Limb (tissue), 2 donors: ENCODE data around the gene COQ7.

Experiments
- DNase-seq, 2 donors: peaks; one replicate each; pipeline ENCODE4 v3.0.0-alpha.2; 2016; ENCODE audit errors: extremely low spot score in 2 of 2

COQ7 gene

DNA sequence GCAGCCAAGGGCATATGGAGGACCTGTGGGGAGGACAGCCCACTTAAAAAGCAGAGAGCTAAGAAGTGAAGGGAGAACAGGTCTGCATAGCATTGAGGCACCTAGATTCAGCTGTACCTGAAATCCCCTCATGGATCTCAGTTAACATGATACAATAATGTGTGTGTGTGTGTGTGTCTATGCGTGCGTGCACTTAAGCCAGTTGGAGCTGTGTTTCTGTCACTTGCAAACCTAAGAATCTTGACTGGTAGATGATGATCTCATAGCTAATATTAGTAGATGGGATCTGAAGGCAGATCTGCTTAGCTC lies 44.6 kb downstream of the COQ7 start:
- DNase-seq = no peak

DNA sequence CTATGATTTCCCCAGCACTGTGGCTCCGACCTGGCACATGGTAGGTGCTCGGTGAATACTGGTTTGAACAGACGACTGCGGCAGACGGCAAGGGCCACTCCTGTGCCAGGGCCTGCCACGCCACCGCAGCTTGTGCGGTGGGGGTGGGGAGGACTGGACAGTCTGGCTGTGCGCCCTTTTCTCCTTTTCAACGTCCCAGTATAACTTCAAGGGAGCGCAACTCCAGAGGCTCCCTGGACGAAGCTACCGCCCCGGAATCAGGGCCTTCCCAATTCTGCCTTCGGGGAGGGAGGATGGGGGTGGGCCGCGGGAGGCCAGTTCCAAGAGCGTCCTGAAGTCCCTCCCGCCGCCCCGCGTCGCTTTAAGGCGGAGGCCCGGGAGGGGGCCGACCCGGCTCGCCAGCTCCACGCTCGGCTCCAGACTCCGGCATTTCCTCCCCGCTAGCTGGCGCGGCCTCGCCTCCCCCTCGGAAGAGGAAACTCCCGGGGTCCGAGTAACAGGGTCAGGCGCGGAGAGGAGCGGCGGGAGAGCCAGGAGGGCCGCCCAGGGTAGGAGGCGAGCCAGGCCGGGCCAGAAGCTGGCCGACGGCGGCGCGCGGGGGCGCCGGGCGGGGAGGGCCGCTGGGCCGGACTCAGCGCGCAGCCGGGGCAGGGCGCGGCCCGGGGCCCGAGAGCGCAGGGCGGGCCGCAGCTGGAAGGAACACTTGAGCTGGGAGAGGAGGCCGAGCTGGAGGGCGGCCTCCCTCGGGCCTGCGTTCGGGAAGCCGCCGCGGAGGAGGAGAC lies 46.4 kb downstream of the COQ7 start, which contains the start of gene ITPRIPL2:
TSS of gene ITPRIPL2 (plus strand) at position 388 of the 782 bp plus-strand sequence. CDS start 498 bp downstream, outside the sequence.
- DNase-seq = peak; percentile 86 to 88

DNA sequence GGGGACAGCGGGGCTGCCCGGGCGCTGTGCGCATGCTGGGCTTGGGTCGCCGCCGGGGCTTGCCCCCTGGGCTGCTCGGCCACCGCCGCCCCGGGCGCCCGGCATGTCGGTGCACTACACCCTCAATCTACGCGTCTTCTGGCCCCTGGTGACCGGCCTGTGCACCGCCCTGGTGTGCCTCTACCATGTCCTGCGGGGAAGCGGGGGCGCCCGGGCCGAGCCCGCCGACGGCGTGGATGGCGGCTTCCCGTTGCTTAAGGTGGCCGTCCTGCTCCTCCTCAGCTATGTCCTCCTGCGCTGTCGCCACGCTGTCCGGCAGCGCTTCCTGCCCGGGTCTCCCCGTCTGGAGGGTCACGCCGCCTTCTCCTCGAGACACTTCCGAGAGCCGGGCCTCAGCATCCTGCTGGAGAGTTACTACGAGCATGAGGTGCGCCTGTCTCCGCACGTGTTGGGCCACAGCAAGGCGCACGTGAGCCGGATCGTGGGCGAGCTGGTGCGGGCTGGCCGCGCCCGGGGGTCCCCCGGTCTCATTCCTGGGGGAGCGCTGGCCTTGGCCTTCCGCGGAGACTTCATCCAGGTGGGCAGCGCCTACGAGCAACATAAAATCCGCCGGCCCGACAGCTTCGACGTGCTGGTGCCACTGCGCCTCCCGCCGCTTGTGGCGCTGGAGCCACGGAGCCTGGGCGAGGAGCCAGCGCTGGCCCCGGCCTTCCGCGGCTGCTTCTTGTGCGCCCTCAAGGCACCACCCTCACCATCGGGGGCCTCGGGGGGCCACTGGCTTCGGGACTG lies 47.1 kb downstream of the COQ7 start:
- DNase-seq = peak in 1 of 2 donors; percentile 75

DNA sequence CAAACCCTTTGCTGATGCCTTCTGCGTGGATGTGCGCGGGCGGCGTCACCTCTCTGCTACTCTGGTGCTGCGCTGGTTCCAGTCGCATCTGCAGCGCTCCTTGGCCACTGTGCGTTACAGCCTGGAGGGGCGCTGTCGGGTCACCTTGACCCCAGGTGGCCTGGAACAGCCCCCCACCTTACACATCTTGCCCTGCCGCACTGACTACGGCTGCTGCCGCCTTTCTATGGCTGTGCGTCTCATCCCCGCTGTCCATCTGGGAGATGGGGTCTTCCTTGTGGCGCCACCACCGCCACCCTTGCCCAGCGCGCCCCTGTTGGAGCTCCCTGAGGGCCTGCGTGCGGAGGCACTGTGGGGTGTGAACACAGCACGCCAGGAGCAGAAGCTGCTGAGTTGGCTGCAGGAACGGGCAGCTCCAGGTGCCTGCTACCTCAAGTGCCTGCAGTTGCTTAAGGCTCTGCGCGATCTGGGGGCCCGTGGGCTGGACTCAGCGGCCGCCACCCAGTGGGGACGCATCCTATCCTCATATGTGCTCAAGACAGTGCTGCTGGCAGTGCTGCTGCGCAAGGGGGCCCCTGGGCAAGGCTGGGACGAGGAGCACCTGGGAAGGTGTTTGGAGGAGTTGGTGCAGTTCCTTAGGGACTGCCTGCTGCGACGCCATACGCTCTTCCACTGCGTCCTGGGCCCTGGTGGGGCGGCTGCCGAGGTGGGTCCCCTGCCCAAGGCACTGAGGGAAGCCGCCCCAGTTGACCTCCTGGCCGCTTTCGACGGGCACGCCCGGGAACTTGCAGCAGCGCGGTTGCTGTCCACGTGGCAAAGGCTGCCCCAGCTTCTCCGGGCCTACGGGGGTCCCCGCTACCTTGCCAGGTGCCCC lies 48.0 kb downstream of the COQ7 start:
- DNase-seq = no peak

DNA sequence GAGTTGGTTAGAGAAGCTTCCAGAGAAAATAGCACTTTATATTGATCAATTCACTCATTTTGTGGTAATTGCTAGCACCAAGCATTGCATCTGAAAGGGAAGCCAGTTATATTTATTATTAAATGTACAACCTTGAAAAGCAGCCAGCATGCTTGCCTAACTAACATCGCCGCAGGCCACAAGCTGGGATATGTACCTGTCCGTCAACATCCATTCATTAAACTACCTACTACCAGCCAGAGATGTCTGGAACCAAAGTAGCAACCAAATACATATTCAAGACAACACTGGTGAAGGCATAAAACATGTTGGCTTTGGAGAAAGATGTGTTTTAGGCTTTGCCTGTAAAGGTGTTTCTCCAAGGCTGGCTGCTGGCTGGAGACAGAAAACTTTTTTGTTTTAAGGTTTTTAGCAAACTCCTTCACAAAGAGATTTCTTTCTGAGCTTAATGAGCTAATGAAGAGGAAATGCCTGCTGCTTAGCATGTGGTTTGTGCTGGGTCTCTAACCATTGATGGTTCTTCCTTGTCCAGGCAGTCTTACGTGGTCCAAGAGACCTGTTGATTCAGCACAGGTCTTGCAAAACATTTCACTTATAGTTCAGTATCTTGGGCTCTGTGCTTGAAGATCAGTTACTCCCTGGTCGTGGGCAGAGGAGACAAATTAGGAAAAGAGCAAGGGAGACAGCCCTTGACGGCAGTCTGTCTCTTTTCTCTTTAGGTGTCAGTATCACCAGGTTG lies 49.5 kb downstream of the COQ7 start:
- no peak for DNase-seq

DNA sequence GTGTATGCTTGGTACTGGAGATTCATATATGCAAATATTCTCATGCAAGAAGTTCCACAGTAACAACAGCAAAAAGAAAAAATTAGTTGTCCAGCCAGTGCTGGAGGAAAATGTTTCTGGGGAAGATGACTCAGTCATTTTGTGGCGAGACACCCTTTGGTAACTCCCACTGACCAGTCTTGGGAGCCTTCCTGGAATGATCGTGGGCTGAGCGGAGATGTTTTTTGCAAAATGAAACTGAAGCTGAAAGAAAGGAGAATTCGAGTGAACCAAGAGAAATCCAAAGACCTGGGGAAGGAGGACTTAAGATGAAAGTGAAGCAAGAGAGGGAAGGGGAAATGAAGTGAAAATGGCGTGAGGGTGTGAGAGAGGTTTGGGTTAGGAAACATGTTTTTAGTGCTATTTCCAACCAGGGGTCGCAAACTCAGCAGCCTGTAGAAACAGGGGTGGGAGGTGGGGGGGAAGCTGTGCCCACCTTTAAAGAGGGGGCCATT lies 51.6 kb downstream of the COQ7 start:
- DNase-seq = no peak

DNA sequence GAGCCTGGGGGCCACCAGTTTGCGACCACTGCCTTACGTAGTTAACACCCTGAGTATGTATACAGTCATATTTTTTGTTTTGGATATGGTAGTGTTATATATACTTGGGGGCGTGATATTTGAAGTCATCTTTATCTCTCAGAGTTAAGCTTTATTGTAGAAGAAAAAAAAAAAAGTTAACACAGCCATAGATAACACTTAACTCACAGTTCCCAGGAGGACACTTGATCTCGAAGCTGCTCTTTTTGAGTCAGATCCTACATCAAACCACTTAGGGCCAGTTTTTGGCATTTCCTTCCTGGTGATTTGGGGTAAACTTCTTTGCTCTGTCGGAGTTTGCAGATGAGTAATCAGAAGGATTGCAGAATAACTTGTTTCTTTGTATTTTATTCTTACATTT lies 52.1 kb downstream of the COQ7 start:
- DNase-seq = no peak

DNA sequence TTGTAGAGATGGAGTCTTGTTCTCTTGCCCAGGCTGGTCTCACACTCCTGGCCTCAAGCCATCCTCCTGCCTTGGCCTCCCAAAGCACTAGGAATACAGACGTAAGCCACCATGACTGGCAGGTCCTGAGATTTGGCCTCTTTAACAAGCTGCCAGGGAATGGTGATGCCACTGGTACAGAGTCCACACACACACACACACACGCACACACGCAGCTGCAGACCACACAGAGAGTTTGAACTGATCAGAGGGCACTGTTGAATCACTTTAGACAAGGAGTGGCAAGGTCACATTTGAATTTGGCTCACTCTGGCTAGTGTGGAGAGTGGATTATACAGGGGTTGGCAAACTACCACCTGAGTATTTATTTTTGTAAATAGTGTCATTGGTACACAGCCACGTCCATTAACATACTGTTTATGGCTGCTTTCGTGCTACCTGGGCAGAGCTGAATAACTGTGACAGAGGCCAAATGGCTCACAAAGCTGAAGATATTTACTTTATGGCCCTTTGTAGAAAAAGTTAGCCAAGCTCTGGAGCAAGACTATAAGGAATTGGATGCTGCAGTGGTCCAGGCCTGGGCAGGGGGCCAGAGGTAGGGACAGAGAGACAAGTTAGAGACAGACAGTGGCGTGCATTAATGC lies 56.2 kb downstream of the COQ7 start:
- no peak for DNase-seq

DNA sequence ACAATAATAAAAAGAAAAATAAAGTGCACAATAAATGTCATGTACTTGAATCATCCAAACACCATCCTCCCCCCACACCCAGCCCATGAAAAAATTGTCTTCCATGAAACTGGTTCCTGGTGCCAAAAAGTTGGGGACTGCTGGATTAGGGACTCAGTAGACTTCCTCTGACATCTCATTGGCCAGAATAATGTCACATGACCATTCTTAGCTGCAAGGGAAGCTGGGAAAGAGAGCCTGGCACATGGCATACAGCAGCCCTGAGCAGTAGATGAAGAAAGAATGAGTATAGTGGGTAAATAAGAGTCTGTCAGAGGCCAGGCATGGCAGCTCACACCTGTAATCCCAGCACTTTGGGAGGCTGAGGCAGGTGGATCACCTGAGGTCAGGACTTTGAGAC lies 58.9 kb downstream of the COQ7 start:
- DNase-seq = no peak

DNA sequence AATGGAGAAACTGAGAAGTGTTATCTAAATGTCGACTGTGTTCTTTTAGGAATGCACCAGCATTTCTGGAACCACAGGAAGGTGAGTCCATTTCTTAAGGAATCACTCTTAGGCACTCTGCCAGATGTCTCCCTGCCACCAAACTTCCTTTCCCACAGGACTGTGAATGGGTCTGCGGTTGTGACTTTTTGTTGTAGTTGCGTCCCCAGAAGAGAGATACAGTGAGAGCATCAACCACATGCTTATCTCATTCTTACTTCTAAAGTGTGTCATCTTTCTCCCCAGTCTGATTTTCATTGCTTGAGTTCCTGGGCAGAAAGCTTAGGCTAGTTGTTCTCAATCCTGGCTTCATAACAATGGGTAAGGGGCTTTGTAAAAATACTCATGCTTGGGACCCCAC lies 59.8 kb downstream of the COQ7 start:
- DNase-seq = no peak

DNA sequence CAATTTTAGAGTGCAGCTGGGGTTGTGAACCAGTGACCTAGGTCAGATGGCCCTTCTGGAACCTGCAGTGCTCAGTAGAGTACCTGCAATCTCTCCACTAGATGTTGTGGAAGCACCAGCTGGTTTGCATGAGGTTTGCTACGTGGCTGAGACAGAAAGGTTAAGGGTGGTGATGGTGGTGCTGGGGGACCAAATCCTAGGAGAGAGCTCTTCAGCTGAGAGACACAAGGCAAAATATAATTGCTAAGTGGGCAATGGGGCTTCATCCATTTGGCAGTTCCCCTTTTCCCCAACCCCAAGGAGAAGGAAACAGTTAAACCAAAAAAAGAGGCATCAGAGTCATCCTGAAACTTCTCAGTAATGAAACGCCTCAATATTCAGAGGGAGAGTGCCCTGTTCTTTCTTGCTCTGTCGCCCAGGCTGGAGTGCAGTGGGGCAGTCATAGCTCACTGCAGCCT lies 60.3 kb downstream of the COQ7 start:
- DNase-seq = no peak

DNA sequence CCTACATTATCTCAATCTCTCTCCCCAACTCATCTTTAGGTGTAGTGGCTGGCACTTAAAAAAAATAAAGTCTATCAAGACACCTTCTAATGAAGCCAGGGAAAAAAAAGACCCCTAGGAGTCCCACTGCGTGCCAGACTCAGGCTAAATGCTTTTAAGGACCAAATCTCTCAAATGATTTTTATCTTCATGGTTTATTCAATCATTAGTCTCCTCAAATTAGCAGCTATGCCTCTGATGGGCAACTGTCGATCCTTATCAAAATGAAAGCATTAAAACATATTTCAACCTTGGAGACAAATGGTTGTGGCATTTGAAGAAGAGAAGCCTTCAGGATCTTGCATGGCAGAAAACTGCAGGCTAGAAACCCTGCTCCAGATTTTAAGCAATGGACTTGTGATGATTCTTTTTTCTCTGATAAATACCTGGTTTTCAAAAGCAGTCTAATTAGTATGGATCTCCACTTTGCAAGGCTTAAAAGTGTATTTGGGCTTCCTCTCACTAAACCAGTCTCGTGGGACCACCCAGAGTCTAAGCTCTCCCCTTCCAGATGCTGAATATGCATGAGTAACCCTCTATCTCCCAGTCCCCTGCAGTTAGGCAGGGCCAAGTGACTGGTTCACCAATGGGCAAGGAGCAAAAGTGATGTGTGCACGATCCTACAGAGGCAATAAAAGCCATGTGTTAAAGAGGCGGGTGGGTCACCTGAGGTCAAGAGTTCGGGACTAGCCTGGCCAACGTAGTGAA lies 61.2 kb downstream of the COQ7 start:
- no peak for DNase-seq
